Retinal pigment epithelial cell (primary cell): ENCODE results near the gene PCMT1.

Experiments used
- DNase-seq: peaks from one replicate; pipeline ENCODE4 v3.0.0-alpha.2; 2010; ENCODE audit warnings: low read depth
- H3K4me3 ChIP-seq: 2 replicates; pipeline ENCODE4 v1.5.1; 2011; ENCODE audit warnings: mild to moderate bottlenecking, low read length, control low read depth, moderate library complexity
- TF ChIP-seq, protein P1 (sequence below): conservative IDR thresholded peaks from 2 replicates; pipeline ENCODE4 v1.5.1; 2011; ENCODE audit warnings: low read depth, low read length, control low read depth, inconsistent platforms

The PCMT1 gene

DNA sequence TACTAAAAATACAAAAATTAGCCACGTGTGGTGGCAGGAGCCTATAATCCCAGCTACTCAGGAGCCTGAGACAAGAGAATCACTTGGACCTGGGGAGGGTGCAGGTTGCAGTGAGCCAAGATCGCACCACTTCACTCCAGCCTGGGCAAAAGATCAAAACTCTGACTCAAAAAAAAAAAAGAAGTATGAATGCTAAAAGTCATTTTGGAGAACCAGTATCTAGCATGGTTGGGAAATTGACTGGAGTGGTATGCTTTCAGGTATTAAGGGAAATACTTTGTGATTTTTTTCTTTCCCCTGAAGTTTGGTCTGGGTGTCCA is 30.1 kb downstream of the PCMT1 start:
- TF ChIP-seq, protein P1, sequence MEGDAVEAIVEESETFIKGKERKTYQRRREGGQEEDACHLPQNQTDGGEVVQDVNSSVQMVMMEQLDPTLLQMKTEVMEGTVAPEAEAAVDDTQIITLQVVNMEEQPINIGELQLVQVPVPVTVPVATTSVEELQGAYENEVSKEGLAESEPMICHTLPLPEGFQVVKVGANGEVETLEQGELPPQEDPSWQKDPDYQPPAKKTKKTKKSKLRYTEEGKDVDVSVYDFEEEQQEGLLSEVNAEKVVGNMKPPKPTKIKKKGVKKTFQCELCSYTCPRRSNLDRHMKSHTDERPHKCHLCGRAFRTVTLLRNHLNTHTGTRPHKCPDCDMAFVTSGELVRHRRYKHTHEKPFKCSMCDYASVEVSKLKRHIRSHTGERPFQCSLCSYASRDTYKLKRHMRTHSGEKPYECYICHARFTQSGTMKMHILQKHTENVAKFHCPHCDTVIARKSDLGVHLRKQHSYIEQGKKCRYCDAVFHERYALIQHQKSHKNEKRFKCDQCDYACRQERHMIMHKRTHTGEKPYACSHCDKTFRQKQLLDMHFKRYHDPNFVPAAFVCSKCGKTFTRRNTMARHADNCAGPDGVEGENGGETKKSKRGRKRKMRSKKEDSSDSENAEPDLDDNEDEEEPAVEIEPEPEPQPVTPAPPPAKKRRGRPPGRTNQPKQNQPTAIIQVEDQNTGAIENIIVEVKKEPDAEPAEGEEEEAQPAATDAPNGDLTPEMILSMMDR = no peak
- no peak for DNase-seq

DNA sequence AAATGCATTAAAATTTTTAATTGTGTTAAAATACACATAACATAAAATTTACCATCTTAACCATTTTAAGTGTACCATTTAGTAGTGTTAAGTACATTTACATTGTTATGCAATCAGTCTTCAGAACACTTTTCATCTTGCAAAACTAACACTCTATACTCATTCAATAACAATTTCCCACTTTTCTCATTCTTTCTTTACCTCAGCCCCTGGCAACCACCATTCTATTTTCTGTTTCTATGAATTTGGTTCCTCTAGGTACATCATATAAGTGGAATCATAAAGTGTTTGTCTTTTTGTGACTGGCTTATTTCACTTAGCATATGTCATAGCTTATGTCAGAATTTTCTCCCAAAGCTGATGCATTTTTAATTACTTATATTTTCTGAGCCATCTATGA is 32.2 kb downstream of the PCMT1 start:
- DNase-seq = no peak

More for the DNA sequence above, 30.1 kb downstream of the PCMT1 start:
- H3K4me3 ChIP-seq = no peak overlapping the region

DNA sequence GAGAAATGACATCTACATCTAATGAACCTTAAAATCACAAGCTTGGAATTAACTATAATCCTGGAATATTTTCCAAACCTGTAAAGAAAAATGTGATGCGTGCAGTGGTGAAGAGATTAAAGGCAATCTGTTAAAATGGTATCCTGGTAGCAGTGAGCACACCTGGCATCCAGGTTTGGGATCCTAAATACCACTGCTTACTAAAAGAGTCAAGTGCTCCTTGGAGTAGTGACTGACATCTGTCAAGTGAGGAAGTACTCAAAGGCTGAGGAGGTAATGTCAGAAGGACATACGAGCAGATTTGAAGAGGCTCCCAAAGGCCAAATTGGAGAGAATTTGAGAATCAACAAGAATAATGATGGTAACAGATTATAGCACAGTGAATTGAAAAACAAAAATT is 32.8 kb downstream of the PCMT1 start:
- TF ChIP-seq, protein P1 = no peak
- no peak for DNase-seq
- H3K4me3 ChIP-seq = no peak overlapping the region

More for the DNA sequence above, 32.2 kb downstream of the PCMT1 start:
- TF ChIP-seq, protein P1 = no peak
- no peak overlapping the region for H3K4me3 ChIP-seq

DNA sequence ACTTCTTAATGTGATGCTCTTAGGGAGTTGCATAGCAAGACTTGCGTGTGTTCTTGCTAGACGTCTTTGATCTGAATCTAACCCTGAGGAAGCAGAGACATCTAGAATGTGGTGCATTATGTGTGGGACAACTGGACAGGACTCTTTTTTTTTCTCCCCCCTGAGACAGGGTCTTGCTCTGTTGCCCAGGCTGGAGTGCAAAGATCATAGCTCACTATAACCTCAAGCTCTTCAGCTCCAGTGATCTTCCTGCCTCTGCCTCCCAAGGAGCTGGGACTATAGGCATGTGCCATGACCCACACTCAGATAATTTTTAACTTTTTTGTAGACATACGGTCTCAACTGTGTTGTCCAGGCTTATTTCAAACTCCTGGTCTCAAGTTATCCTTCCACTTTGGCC is 34.0 kb downstream of the PCMT1 start:
- DNase-seq = no peak
- no peak overlapping the region for H3K4me3 ChIP-seq
- TF ChIP-seq, protein P1 = no peak

DNA sequence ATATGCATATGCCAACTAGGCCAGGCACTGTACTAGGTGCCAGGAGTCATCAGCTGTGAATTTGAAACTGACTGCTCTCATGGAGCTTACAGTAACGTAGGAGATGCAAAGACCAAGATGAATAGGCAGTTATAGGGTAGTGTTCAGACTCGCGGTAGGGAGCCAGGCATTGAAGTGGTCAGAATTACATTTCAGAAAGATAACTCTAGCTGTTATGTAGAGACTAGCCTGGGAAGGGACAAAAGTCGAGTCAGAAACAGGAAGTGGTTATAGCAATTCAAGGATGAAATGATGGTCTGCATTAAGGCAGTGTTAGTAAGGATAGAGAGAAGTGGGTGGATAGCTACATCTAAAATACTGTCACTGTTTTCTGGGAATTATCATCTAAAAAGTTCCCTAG is 56.6 kb downstream of the PCMT1 start:
- no peak overlapping the region for H3K4me3 ChIP-seq
- TF ChIP-seq, protein P1 = no peak
- DNase-seq = no peak

DNA sequence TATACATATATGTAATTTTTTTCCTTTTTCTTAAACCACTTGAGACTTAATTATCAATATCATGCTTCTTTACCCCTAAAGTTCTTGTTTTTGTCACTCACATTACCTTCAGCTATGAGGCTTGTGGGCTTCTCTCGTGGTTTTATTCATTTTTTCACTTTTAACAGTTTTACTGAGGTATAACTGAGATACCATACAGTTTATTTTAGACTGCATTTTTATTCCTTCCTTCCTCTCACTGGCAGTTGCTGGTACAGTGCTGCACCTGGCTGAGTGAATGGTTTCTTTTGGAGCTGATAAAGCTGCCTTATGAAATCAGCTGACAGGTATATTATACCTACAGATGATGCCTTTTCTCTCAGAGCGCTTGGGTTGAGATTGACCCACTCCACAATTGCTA is 60.3 kb downstream of the PCMT1 start:
- H3K4me3 ChIP-seq = no peak overlapping the region
- TF ChIP-seq, protein P1 = no peak
- DNase-seq = no peak

DNA sequence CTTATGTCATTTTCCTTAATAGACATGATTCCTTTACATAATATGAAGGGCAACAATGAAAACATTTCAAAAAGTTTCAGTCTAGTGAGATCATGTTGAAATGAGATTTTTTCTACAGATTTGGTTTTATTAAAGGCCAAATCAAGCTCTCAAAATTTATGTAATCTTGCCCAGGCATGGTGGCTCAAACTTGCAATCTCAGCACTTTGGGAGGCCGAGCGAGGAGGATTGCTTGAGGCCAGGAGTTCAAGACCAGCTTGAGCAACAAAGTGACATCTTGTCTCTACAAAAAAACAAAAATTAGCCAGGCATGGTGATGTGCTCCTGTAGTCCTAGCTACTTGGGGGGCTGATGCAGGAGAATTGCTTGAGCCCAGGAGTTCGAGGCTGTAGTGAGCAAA is 63.8 kb downstream of the PCMT1 start:
- no peak for DNase-seq
- H3K4me3 ChIP-seq = no peak overlapping the region
- TF ChIP-seq, protein P1 = no peak
